Measurements from ENCODE around the gene GNG12. TPM values are rescaled to one million over a fixed set of nuclear protein-coding genes. Genes with fewer than 3 reads are reported as not detected.

Gene GNG12
- total and polyA plus RNA-seq, 9 of the 15 experiments (the other 6 are each of a cell fraction or from before 2014, with no cell fraction given) = 2.6 to 6.0 (median 4.1) TPM

GRCh38 chr1:67834246-67834877 lies 1.1 kb upstream of the GNG12 start (continued):
- no peak for TF ChIP-seq TCF3 (CRISPR knock-in tag; IDR thresholded peaks at IDR 0.05)

DNA sequence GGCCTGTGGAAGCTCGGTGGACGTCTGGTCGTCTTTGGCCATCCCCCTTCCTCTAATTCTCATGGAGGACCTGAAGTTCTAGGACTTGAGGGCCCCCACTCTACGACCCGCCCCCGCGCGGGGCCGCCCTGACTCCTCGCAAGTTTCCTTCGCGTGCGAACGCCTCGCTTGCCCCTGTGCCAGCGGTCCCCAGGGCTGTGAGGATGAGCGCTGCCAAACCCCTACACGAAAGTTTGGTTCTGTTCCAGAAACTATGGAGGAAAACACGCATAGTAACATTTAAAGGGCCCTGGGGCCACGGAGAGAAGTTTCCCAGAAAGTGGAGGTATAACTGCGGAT lies 304 bp upstream of the GNG12 start:
- no TSS peak for BruUV-seq (replicated peaks)
- 33% methylated on average over 21 of the region's 21 CpGs for WGBS (ENCODE audit: insufficient coverage, low coverage, missing lambda C conversion rate)
- ChIA-PET POLR2A (no interaction called here), CTCF (ENCODE audit: low intra/inter-chr PET ratio) (no interaction called here)
- Histone ChIP-seq H3K4me1 (replicated peaks in 1 of 2; ENCODE audit: control insufficient read depth in 2 of 2, insufficient read depth in 2 of 2, low read length in 2 of 2) (peaks cover 0 to 18% of the 10 kb centered on the region in 2 experiments; a peak in 3 of 5 replicates), H3K4me3 (peak overlapping the region; percentile 51), H3K79me2 (ENCODE audit: control insufficient read depth, insufficient read depth, low read length) (no peaks in the 10 kb centered on the region), H3K9ac (ENCODE audit: insufficient read depth in 1 of 2, low read depth in 2 of 2, low read length in 2 of 2) (peak overlapping the region in 1 of 2 experiments; percentile 82; a peak in 1 of 4 replicates), H4K20me1 (replicated peaks; ENCODE audit: control insufficient read depth, insufficient read depth, low read length) (no peaks in the 10 kb centered on the region), H3K27ac (ENCODE audit: extremely low read depth, low read depth, low read length) (no peak overlapping the region), H3K9me3 (replicated peaks; ENCODE audit: control insufficient read depth, insufficient read depth, low read depth, low read length) (no peaks in the 10 kb centered on the region), H3K4me2 (ENCODE audit: insufficient read depth, low read length) (peak overlapping the region; percentile 62; the same call in 1 of the 2 replicates), H3K9me1 (ENCODE audit: control insufficient read depth, insufficient read depth, low read length) (no peaks in the 10 kb centered on the region), H3K27me3 (ENCODE audit: control insufficient read depth in 2 of 2, insufficient read depth in 2 of 2, low read length in 2 of 2) (peaks cover 21 to 29% of the 10 kb centered on the region in 2 experiments), H2AFZ (ENCODE audit: low read depth, low read length) (peak overlapping the region; percentile 49), H3K36me3 (ENCODE audit: control insufficient read depth, insufficient read depth, low read length) (no peaks in the 10 kb centered on the region)
- in situ Hi-C loops (cut with MboI) (no loop called here), intact Hi-C loops (cut with micrococcal nuclease) (loop anchor here (5.0 kb wide), 2 partner anchors 66 to 296 kb away; no protein-coding TSS in a partner anchor)
- FAIRE-seq = no peak
- no peak; the same call in 2 of the 3 replicates for ATAC-seq
- no peak for DNase-seq (ENCODE audit: extremely low read depth in 1 of 4, low spot score in 3 of 4)
- 0 out of 2 replicates have a peak, but pooled peaks have one; percentile 4 for TF ChIP-seq ERF (CRISPR knock-in tag; IDR thresholded peaks at IDR 0.05)
- no peak for TF ChIP-seq TCF3 (CRISPR knock-in tag; IDR thresholded peaks at IDR 0.05)
- no peak for TF ChIP-seq TEAD1 (CRISPR knock-in tag; IDR thresholded peaks at IDR 0.05)
- no peak for TF ChIP-seq RBFOX2 (IDR thresholded peaks at IDR 0.05; ENCODE audit: low read depth, low read length)
- no peak for TF ChIP-seq CBX2 (IDR thresholded peaks at IDR 0.05; ENCODE audit: insufficient read depth, low read length, poor library complexity, severe bottlenecking)
- TF ChIP-seq, protein P1, sequence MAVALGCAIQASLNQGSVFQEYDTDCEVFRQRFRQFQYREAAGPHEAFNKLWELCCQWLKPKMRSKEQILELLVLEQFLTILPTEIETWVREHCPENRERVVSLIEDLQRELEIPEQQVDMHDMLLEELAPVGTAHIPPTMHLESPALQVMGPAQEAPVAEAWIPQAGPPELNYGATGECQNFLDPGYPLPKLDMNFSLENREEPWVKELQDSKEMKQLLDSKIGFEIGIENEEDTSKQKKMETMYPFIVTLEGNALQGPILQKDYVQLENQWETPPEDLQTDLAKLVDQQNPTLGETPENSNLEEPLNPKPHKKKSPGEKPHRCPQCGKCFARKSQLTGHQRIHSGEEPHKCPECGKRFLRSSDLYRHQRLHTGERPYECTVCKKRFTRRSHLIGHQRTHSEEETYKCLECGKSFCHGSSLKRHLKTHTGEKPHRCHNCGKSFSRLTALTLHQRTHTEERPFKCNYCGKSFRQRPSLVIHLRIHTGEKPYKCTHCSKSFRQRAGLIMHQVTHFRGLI (CRISPR knock-in tag; IDR thresholded peaks at IDR 0.05) = no peak
- TF ChIP-seq, protein P2, sequence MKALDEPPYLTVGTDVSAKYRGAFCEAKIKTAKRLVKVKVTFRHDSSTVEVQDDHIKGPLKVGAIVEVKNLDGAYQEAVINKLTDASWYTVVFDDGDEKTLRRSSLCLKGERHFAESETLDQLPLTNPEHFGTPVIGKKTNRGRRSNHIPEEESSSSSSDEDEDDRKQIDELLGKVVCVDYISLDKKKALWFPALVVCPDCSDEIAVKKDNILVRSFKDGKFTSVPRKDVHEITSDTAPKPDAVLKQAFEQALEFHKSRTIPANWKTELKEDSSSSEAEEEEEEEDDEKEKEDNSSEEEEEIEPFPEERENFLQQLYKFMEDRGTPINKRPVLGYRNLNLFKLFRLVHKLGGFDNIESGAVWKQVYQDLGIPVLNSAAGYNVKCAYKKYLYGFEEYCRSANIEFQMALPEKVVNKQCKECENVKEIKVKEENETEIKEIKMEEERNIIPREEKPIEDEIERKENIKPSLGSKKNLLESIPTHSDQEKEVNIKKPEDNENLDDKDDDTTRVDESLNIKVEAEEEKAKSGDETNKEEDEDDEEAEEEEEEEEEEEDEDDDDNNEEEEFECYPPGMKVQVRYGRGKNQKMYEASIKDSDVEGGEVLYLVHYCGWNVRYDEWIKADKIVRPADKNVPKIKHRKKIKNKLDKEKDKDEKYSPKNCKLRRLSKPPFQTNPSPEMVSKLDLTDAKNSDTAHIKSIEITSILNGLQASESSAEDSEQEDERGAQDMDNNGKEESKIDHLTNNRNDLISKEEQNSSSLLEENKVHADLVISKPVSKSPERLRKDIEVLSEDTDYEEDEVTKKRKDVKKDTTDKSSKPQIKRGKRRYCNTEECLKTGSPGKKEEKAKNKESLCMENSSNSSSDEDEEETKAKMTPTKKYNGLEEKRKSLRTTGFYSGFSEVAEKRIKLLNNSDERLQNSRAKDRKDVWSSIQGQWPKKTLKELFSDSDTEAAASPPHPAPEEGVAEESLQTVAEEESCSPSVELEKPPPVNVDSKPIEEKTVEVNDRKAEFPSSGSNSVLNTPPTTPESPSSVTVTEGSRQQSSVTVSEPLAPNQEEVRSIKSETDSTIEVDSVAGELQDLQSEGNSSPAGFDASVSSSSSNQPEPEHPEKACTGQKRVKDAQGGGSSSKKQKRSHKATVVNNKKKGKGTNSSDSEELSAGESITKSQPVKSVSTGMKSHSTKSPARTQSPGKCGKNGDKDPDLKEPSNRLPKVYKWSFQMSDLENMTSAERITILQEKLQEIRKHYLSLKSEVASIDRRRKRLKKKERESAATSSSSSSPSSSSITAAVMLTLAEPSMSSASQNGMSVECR (CRISPR knock-in tag; IDR thresholded peaks at IDR 0.05) = peak; percentile 35; the same call in 1 of the 2 replicates
- TF ChIP-seq KLF13 (tag; IDR thresholded peaks at IDR 0.05; ENCODE audit: borderline replicate concordance, low read depth) = no peak
- TF ChIP-seq HBP1 (CRISPR knock-in tag; IDR thresholded peaks at IDR 0.05) = no peak
- TF ChIP-seq RBM34 (IDR thresholded peaks at IDR 0.05; ENCODE audit: borderline replicate concordance, insufficient read depth, low read length) = no peak
- TF ChIP-seq CBX5 (IDR thresholded peaks at IDR 0.05; ENCODE audit: borderline replicate concordance, low read depth) = no peak
- TF ChIP-seq LEF1 (IDR thresholded peaks at IDR 0.05) = no peak
- no peak for TF ChIP-seq ELF1 (tag; IDR thresholded peaks at IDR 0.05)

Data from K562 (cell line).